ENCODE results near the gene CNPY3.
"Not testable (repeated sequence)": the region's sequence is repeated elsewhere in the genome, so short reads cannot be mapped to it uniquely, and the experiment has no call there.

CNPY3 gene

GRCh38 chr6:42914546-42914945, 14.7 kb upstream of the CNPY3 start:
- DNase-seq: no peak

- no peak for DNase-seq
Observed at GRCh38 chr6:42915732-42916131, 13.5 kb upstream of the CNPY3 start, which contains the start of gene PTCRA. PTCRA (plus strand) TSS chr6:42916053; CDS start chr6:42916070, 17 bp downstream.

- DNase-seq: no peak
Observed at GRCh38 chr6:42916288-42916687, 13.0 kb upstream of the CNPY3 start.

DNA sequence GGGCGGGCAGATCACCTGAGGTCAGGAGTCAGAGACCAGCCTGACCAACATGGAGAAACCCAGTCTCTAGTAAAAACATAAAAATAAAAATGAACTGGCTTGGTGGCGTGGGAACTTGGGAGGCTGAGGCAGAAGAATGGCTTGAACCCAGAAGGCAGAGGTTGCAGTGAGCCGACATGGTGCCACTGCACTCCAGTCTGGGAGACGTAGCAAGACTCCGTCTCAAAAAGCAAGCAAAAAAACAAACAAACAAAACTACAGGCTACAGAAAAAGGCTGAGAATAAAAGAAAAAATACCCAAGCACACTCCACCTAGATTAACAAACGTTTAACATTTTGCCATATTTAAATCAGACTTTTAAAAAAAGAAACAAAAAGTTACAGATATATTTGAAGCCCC, 7.5 kb upstream of the CNPY3 start:
- DNase-seq: no peak

DNA sequence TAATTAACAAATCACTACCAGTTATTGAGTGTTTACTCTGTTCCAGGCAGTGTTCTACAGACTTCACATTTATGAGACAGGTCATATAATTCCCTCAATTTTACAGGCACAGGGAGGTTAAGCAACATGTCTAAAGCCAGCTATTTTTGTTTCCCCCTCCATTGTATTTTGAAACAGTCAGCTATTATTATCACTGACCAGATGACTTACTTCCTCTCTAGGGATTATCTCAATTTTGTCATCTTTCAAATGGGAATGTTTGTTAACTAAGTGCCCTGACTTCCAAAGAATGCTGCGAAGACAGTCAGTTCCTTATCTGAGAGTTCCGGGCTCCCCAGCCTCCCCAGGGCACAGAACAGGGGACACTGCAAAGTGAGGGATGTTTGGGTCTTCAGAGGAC, 5.6 kb upstream of the CNPY3 start:
- no peak for DNase-seq

- no peak for DNase-seq
Observed at GRCh38 chr6:42925248-42925857, 3.9 kb upstream of the CNPY3 start.

DNA sequence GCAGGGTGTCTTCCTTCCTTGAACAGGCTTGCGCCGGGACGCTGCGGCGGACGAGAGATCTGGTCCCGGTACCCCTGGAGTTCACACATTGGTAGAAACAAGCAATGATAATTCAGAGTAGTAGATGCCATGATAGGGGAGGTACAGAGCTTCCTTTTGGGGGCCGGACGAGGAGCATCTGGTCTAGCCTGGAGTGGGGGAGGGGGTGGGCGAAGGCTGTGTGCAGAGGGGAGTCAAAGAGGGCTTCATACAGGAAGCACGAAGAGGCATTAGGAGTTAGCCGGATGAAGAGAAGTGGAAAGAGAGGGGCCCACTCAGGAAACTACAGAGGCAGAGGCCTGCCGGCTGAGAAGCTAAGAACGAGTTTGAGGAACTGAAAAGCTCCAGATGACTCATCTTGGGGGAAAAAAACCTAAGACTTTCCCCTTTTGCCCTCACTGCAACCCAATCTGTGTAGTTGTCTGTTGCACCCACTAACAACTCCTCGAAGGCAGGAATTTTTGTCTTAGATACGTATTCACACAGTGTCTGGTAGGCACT, 611 bp downstream of the CNPY3 start:
- DNase-seq: peak in 15 of 51 donors; percentile 11 to 80 (median 53)

DNA sequence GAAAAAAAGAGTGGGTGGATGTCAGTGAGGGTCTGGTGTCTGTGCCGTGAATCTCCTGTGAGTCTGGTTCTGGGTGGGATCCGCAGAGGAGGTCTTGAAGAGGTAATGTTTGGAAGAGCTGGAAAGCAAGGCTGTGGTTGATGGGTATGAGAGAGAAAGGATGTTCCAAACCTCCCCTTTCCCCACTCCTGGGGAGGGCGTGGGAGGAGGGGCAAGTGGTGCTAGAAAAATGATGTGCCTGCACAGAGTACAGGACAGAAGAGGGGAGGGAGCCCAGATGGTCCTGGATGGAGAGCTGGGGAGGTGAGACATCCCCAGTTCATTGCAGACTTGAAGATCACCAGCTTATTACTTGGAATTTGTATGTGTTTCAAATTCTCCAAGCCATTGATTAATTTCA, 3.1 kb downstream of the CNPY3 start:
- no peak for DNase-seq

DNA sequence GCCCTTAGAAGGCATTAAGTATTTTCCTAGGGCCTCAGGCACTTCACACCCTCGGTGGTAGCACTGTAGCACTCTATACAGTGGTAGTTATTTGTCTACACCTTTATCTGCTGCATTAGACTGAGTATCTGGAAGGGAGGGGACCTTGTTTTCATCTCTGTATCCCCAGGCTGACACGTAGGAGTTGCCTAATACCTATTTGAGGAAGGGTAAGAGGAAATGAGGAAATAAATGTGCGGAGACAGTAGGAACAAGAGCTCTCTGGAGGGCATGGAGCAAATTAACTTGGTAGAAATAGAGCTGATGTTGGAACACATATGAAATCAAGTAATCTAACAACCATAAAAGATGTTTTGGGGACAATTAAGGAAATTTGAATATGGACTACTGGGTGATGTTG, 3.9 kb downstream of the CNPY3 start:
- DNase-seq: no peak

- no peak for DNase-seq
Observed at GRCh38 chr6:42935322-42935721, 6.0 kb downstream of the CNPY3 start.

GRCh38 chr6:42936398-42936797, 7.1 kb downstream of the CNPY3 start:
- DNase-seq: no peak

- no peak for DNase-seq
Observed at GRCh38 chr6:42937548-42938427, 8.5 kb downstream of the CNPY3 start.

- DNase-seq: no peak
Observed at GRCh38 chr6:42938428-42938796, 9.1 kb downstream of the CNPY3 start.

DNA sequence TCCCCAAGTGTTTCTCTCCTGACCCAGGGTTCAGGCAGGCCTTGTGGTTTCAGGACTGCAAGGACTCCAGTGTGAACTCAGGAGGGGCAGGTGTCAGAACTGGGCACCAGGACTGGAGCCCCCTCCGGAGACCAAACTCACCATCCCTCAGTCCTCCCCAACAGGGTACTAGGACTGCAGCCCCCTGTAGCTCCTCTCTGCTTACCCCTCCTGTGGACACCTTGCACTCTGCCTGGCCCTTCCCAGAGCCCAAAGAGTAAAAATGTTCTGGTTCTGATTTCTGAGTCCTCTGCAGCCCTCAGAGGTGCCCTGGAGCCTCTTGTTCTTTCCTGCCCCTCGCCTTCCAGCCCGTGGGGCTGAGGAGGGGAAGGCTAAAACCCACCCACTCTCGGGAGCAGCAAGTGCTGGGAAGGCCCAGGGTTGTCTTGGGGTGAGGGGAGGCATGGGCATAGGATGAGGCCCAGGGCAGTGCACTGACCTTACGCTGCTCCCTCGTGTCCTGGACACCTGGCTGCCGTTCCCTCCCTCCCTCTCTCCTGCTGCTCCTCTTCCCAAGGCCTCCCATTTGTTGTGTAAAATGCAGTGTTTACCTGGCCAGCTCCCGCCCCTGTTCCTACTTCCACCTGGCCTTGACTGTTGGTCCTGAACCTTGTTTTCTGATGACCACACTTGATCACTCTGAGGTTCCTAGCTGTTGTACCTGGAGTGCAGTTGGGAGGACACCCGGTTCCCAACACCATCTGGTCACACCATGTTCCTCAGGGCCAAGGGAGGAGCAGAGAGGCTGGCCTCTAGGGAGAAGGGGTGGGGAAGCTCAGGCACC, 9.9 kb downstream of the CNPY3 start:
- no peak for DNase-seq

DNA sequence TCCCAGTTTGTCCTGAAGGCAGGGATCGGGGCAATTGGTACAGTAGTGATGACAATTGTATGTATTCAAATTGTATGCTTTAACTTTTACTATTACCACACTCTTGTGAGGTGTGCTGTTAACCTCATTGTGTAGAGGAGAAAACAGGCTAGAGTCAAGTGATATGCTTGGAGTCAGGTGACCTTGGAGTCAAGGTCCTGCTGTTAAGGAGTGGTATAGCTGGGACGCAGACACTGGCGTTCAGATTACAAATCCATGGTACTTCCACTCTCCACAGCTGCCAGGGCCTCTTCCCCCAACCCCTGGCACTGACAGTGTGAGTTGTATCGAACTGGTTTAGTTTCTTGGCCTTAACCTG, 10.5 kb downstream of the CNPY3 start:
- DNase-seq: no peak

DNA sequence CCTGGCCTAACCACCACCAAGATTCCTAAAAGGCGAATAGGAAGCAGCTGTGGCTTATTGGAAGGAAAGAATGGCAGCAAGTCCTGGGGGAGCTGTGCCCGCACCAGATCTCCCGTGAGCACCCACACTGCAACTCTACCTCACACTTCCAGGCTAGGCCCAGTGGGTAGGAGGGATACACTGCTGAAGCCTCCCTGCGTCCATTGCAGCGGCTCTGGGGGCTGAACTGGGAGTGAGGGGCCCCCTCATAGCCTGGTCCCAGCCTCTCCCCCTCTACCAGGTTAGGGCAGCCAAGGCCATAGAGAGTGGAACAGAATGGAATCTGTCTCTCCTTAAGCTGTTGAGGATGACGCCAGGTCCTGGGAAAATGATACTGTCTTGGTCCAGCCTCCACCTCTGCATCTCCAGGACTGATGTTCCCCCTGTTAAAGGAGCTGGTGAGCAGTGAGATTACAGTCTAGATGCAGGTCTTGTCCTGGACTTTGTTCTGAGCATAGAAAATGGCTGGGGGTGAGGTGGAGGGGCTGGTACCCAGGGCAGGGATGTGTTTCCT, 11.3 kb downstream of the CNPY3 start:
- DNase-seq: no peak

GRCh38 chr6:42941356-42941755, 12.1 kb downstream of the CNPY3 start:
- not testable (repeated sequence) for DNase-seq

GRCh38 chr6:42942444-42942843, 13.2 kb downstream of the CNPY3 start:
- no peak for DNase-seq

GRCh38 chr6:42947950-42948349, 18.7 kb downstream of the CNPY3 start:
- no peak for DNase-seq

GRCh38 chr6:42952389-42952788, 23.1 kb downstream of the CNPY3 start:
- no peak for DNase-seq

DNA sequence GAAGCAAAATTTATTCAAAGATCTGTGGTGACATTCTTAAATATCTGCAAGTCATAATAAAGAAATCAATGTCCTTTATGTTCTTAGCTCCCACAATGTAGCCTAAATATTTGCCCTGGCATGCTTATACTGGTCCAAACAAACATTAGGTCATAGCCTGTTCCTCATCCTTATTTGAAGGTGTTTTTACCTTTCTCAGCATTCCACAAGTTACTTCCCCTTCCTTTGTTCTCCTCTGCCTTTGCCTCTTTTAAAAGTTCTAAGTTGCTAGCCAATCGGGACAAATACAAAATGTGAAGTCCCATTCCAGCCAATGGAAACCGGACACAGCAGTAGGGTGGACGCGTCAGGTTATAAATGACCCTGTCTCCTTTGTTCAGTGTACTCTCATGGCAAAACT, 25.1 kb downstream of the CNPY3 start:
- not testable (repeated sequence) for DNase-seq

- DNase-seq: no peak
Observed at GRCh38 chr6:42958125-42958524, 28.8 kb downstream of the CNPY3 start.

Data from hypothalamus (tissue), 51 donors.